HG03432 (cell line): ENCODE measurements around the gene CNPPD1.

Experiments
- ATAC-seq: cut with Tn5 transposase; IDR thresholded peaks from one replicate; pipeline ENCODE4 v1.9.1; 2021; ENCODE audit warnings: mild to moderate bottlenecking, moderate library complexity; ENCODE audit not compliant: unreplicated experiment

The CNPPD1 gene

GRCh38 chr2:219176818-219177551 lies at the start of gene CNPPD1:
Gene CNPPD1, minus strand, starts transcription at chr2:219176925. Its CDS starts 97 bp downstream, at chr2:219176828.
- ATAC-seq = peak; percentile 75

GRCh38 chr2:219225350-219225749 lies 48.6 kb upstream of the CNPPD1 start:
- no peak for ATAC-seq

- no peak for ATAC-seq
Observed at GRCh38 chr2:219223831-219224610, 47.3 kb upstream of the CNPPD1 start.

- ATAC-seq = no peak
Observed at GRCh38 chr2:219221957-219222518, 45.3 kb upstream of the CNPPD1 start.

- no peak for ATAC-seq
Observed at GRCh38 chr2:219220652-219221402, 44.1 kb upstream of the CNPPD1 start.

GRCh38 chr2:219219784-219220532 lies 43.2 kb upstream of the CNPPD1 start:
- no peak for ATAC-seq

- ATAC-seq = peak; percentile 82
Observed at GRCh38 chr2:219218732-219219701, 42.3 kb upstream of the CNPPD1 start, which contains the start of gene ABCB6. Gene ABCB6, minus strand, starts transcription at chr2:219218958. Its CDS starts 285 bp downstream, at chr2:219218673.

- ATAC-seq = no peak
Observed at GRCh38 chr2:219218217-219218731, 41.5 kb upstream of the CNPPD1 start.

- no peak for ATAC-seq
Observed at GRCh38 chr2:219216535-219216915, 39.8 kb upstream of the CNPPD1 start.

GRCh38 chr2:219215871-219216534 lies 39.3 kb upstream of the CNPPD1 start:
- ATAC-seq = no peak

GRCh38 chr2:219214786-219215185 lies 38.1 kb upstream of the CNPPD1 start:
- ATAC-seq = no peak

- ATAC-seq = no peak
Observed at GRCh38 chr2:219214141-219214540, 37.4 kb upstream of the CNPPD1 start.

GRCh38 chr2:219213486-219214071 lies 36.9 kb upstream of the CNPPD1 start:
- no peak for ATAC-seq

GRCh38 chr2:219213026-219213415 lies 36.3 kb upstream of the CNPPD1 start:
- no peak for ATAC-seq

- no peak for ATAC-seq
Observed at GRCh38 chr2:219210886-219211362, 34.2 kb upstream of the CNPPD1 start.

- ATAC-seq = no peak
Observed at GRCh38 chr2:219210196-219210885, 33.6 kb upstream of the CNPPD1 start.
